Activated T-helper 1 cell treated with anti-CD3 and anti-CD28 coated beads, Interleukin-12 subunit alpha, Interleukin-12 subunit beta, Interleukin-2, Interleukin-4 antibody, amounts not matched to agents 30 ng/mL and 10 ng/mL and 1 ng/mL, durations not matched to agents 14 hours and 24 hours and 36 hours (primary cell): Measurements from ENCODE around the gene PSEN2. TPM values are rescaled to one million over a fixed set of nuclear protein-coding genes. Genes with fewer than 3 reads are reported as not detected.

Source experiments
- DNase-seq: peaks from one replicate; pipeline ENCODE4 v3.0.0; 2021; ENCODE audit warnings: low spot score
- H3K27ac Mint-ChIP-seq: one replicate; pipeline ENCODE4 v1.8.0; 2021; ENCODE audit warnings: mild to moderate bottlenecking, mixed read lengths
- H3K27me3 Mint-ChIP-seq: one replicate; pipeline ENCODE4 v1.8.0; 2022; ENCODE audit warnings: mild to moderate bottlenecking, moderate library complexity, mixed read lengths; ENCODE audit not compliant: insufficient read depth
- H3K36me3 Mint-ChIP-seq: one replicate; pipeline ENCODE4 v1.8.0; 2021; ENCODE audit warnings: low read depth, mixed read lengths
- H3K4me1 Mint-ChIP-seq: one replicate; pipeline ENCODE4 v1.8.0; 2021; ENCODE audit warnings: low read depth, mixed read lengths
- H3K4me3 Mint-ChIP-seq: one replicate; pipeline ENCODE4 v1.8.0; 2021; ENCODE audit warnings: mild to moderate bottlenecking, moderate library complexity, mixed read lengths
- H3K9me3 Mint-ChIP-seq: one replicate; pipeline ENCODE4 v1.8.0; 2021; ENCODE audit warnings: mixed read lengths
- intact Hi-C: fragments of 100-400 bp; cut with micrococcal nuclease; formaldehyde crosslinking; loops from one replicate; pipeline ENCODE4 v1.15.1; 2024
- total RNA-seq: library from RNA; stranded (reverse); gene quantifications from 2 replicates; pipeline ENCODE4 v1.2.3, GENCODE V29; 2022

Gene PSEN2
- total RNA-seq, 1 donor from 2014 or later, result 13.5 TPM

DNA sequence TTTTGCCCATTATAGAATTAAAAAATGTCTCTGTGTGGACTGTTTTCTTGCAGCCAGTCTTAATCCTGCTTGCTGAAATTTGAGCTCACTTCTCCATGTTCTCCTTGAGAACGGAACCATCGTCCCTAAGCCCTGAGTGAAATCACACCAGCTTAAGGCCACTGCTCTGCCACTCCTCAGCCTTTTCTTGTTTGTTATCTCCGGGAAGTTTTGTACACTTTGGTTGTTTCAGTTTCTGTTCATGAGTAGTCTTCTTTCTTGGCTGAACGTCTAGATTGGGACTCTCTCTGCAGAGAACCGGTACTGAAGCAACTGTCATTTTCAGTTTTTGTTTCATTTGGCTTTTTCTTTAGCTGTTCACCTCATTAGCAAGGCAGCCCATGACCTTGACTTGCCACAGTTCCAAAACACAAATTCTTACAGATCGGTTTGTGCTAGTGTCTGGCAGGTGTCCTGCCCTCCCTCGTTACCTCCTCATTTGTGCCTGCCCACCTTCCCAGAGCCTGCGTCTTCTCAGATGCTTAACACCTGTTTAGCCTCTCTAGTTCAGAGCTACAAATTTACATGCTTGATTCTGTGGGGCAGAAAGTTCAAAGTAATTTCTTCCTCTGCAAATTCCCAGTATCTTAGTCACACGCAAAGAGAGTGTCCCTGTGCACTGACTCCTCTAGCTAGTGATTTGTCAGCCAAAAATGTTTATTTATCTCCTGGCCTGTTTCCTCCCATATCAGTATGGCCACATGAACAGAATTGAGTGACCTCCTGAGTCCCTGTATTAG is 12.4 kb downstream of the PSEN2 start:
- Mint-ChIP-seq H3K27ac (peak overlapping the region; percentile 87), H3K27me3 (no peaks in the 10 kb centered on the region), H3K36me3 (peaks cover 14% of the 10 kb centered on the region), H3K4me1 (peaks cover 60% of the 10 kb centered on the region), H3K4me3 (peak overlapping the region; percentile 48), H3K9me3 (no peaks in the 10 kb centered on the region)
- intact Hi-C loops, result loop anchor here (1.0 to 5.0 kb wide), 9 partner anchors 13 to 476 kb away; partner anchors contain the start of genes COQ8A, ITPKB, PARP1 and PSEN2
- DNase-seq, result peak; percentile 40

GRCh38 chr1:226883630-226884029 is 13.2 kb downstream of the PSEN2 start:
- intact Hi-C loops, result loop anchor here (1.0 to 5.0 kb wide), 3 partner anchors 145 to 476 kb away; partner anchors contain the start of genes ITPKB and PARP1
- H3K4me3 Mint-ChIP-seq, result peak overlapping the region; percentile 48
- peaks cover 20% of the 10 kb centered on the region for H3K36me3 Mint-ChIP-seq
- peak overlapping the region; percentile 87 for H3K27ac Mint-ChIP-seq
- DNase-seq, result no peak
- no peaks in the 10 kb centered on the region for H3K27me3 Mint-ChIP-seq
- no peaks in the 10 kb centered on the region for H3K9me3 Mint-ChIP-seq
- peaks cover 60% of the 10 kb centered on the region for H3K4me1 Mint-ChIP-seq

GRCh38 chr1:226884116-226884625 is 13.8 kb downstream of the PSEN2 start:
- H3K27ac Mint-ChIP-seq, result peak overlapping the region; percentile 57
- DNase-seq, result no peak
- intact Hi-C loops, result loop anchor here (5.0 kb wide), 1 partner anchor 477 kb away; the partner anchor contains the start of gene PARP1

DNA sequence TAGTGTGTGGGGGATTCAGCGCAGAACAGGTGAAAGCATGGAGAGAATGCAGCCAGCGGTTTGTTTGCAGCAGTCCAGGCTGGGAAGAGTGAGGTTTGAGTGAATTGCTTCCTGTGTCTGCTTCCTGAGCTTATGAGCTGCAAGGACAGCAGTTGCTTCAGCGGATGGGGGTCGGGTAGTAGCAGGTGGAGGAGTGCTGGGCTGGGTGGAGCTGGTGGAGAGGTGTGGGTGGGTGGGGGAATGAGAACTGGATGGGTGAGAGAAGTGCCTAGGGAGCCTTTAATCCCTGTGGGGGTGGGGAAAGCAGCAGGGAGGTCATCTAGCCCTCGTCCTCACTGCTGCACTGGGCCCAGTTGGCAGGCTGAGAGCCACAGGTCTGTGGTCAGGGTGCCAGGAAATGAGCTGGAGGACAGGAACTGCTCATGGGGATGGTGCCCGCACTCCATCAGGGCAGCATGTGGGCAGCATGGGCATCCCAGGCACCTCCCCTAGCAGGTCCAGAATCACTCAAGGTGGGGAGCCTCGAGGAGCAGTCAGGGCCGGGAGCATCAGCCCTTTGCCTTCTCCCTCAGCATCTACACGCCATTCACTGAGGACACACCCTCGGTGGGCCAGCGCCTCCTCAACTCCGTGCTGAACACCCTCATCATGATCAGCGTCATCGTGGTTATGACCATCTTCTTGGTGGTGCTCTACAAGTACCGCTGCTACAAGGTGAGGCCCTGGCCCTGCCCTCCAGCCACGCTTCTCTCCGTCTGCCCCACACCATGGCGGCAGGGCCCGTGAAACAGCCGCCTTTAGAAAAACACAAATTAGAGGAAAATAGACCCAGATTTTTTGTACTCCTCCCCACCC is 14.8 kb downstream of the PSEN2 start:
- H3K27me3 Mint-ChIP-seq, result no peaks in the 10 kb centered on the region
- peak overlapping the region; percentile 48 for H3K4me3 Mint-ChIP-seq
- H3K36me3 Mint-ChIP-seq, result peaks cover 26% of the 10 kb centered on the region
- H3K9me3 Mint-ChIP-seq, result no peaks in the 10 kb centered on the region
- H3K27ac Mint-ChIP-seq, result peak overlapping the region; percentile 68
- H3K4me1 Mint-ChIP-seq, result peaks cover 60% of the 10 kb centered on the region
- no peak for DNase-seq
- intact Hi-C loops, result loop anchor here (5.0 kb wide), 1 partner anchor 478 kb away; the partner anchor contains the start of gene PARP1

More at GRCh38 chr1:226884116-226884625, 13.8 kb downstream of the PSEN2 start:
- Mint-ChIP-seq H3K4me3 (peak overlapping the region; percentile 43), H3K27me3 (no peaks in the 10 kb centered on the region), H3K9me3 (no peaks in the 10 kb centered on the region), H3K36me3 (peaks cover 23% of the 10 kb centered on the region), H3K4me1 (peaks cover 60% of the 10 kb centered on the region)

GRCh38 chr1:226886122-226886901 is 15.9 kb downstream of the PSEN2 start:
- Mint-ChIP-seq H3K27me3 (no peaks in the 10 kb centered on the region), H3K4me3 (peak overlapping the region; percentile 48), H3K4me1 (peaks cover 54% of the 10 kb centered on the region), H3K36me3 (peaks cover 24% of the 10 kb centered on the region), H3K9me3 (no peaks in the 10 kb centered on the region), H3K27ac (peak overlapping the region; percentile 49)
- intact Hi-C loops, result no loop called here
- no peak for DNase-seq

GRCh38 chr1:226887006-226887405 is 16.6 kb downstream of the PSEN2 start:
- no peak for DNase-seq
- peaks cover 24% of the 10 kb centered on the region for H3K36me3 Mint-ChIP-seq
- H3K27me3 Mint-ChIP-seq, result no peaks in the 10 kb centered on the region
- H3K9me3 Mint-ChIP-seq, result no peaks in the 10 kb centered on the region
- H3K4me3 Mint-ChIP-seq, result no peak overlapping the region
- H3K4me1 Mint-ChIP-seq, result peaks cover 47% of the 10 kb centered on the region
- no peak overlapping the region for H3K27ac Mint-ChIP-seq
- intact Hi-C loops, result no loop called here

DNA sequence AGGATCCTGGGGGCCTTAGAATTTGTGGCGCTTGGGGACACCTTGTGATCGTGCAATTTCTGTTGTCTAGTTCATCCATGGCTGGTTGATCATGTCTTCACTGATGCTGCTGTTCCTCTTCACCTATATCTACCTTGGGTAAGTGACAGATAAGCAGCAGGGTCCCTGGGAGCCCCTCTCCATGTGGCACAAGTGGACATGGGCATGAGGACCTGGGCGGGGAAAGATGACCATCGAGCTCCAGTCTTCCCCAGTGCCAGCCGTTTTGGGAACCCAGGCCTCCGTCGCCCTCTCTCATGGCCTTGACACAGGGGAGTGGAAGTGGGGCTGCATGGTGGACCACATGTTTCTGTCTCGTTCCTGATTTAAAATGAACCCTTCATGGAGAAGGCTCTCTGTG is 17.6 kb downstream of the PSEN2 start:
- Mint-ChIP-seq H3K4me3 (no peak overlapping the region), H3K27ac (no peak overlapping the region), H3K4me1 (peaks cover 37% of the 10 kb centered on the region), H3K27me3 (no peaks in the 10 kb centered on the region), H3K36me3 (peaks cover 24% of the 10 kb centered on the region), H3K9me3 (no peaks in the 10 kb centered on the region)
- intact Hi-C loops, result no loop called here
- no peak for DNase-seq

- H3K9me3 Mint-ChIP-seq, result no peaks in the 10 kb centered on the region
- H3K27me3 Mint-ChIP-seq, result no peaks in the 10 kb centered on the region
Measured at GRCh38 chr1:226888816-226889215, 18.4 kb downstream of the PSEN2 start.

GRCh38 chr1:226889616-226890330 is 19.4 kb downstream of the PSEN2 start:
- intact Hi-C loops, result no loop called here
- Mint-ChIP-seq H3K9me3 (no peaks in the 10 kb centered on the region), H3K27ac (no peak overlapping the region), H3K27me3 (no peaks in the 10 kb centered on the region), H3K36me3 (peaks cover 24% of the 10 kb centered on the region), H3K4me1 (peaks cover 19% of the 10 kb centered on the region), H3K4me3 (no peak overlapping the region)
- DNase-seq, result no peak

More at GRCh38 chr1:226888816-226889215, 18.4 kb downstream of the PSEN2 start:
- DNase-seq, result no peak
- intact Hi-C loops, result no loop called here
- Mint-ChIP-seq H3K4me3 (no peak overlapping the region), H3K36me3 (peaks cover 24% of the 10 kb centered on the region), H3K27ac (no peak overlapping the region), H3K4me1 (peaks cover 29% of the 10 kb centered on the region)

DNA sequence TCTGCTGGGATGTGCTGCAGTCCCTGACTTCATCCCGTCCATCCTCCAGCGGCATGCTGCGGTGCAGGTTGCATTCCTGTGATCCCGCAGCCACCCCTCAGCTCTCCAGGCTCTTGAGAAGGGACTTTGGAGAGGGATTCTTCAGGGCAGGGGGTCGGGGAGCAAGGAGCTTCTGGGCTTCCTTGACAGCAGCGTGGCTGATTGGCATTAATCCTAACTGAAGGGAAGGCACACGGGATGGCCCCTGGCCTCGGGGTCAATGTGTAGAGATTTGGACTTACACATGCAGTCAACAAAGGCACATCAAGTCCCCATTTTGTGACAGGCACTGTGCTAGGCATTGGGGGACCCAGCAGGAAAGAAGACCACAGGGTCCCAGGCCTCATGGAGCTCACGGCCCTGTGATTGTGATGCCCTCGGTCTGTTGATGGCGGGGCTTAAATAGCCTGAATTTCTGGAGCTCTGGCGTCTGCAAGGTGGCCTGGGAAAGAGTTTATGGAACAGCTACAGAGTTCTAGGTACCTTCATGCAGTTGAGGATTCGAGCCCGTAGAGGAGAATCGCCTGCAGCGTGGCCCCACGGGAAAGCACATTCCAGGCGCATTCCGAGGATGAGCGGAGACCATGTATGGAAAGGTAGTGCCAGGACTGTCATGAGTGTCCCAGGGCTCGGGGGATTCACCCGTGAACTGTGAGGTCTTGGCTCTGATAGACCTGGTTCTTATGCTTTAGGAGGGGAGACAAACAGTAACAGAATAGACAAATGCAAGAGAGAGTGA is 20.1 kb downstream of the PSEN2 start:
- Mint-ChIP-seq H3K36me3 (peaks cover 22% of the 10 kb centered on the region), H3K9me3 (no peaks in the 10 kb centered on the region), H3K27ac (no peak overlapping the region), H3K27me3 (no peaks in the 10 kb centered on the region), H3K4me3 (no peak overlapping the region), H3K4me1 (peaks cover 12% of the 10 kb centered on the region)
- intact Hi-C loops, result no loop called here
- DNase-seq, result no peak

GRCh38 chr1:226891346-226891745 is 20.9 kb downstream of the PSEN2 start:
- intact Hi-C loops, result no loop called here
- peaks cover 4% of the 10 kb centered on the region for H3K4me1 Mint-ChIP-seq

More at GRCh38 chr1:226891346-226891745, 20.9 kb downstream of the PSEN2 start:
- DNase-seq, result no peak
- H3K27ac Mint-ChIP-seq, result no peak overlapping the region
- no peaks in the 10 kb centered on the region for H3K27me3 Mint-ChIP-seq
- H3K36me3 Mint-ChIP-seq, result peaks cover 20% of the 10 kb centered on the region
- H3K4me3 Mint-ChIP-seq, result no peak overlapping the region
- H3K9me3 Mint-ChIP-seq, result no peaks in the 10 kb centered on the region
